Left renal cortex interstitium (tissue), 4 donors: Measurements from ENCODE around the gene FAM107A. TPM values are rescaled to one million over a fixed set of nuclear protein-coding genes. Genes with fewer than 3 reads are reported as not detected.

Source experiments
- DNase-seq, 4 donors: peaks; one replicate each; pipeline ENCODE4 v3.0.0-alpha.2; 2013; ENCODE audit warnings: low read depth in 4 of 4, low spot score in 2 of 4, missing footprints in 1 of 4
- polyA plus RNA-seq, 4 donors: library from polyadenylated mRNA; unstranded; fragments of 120-200 nt; gene quantifications; one replicate each; pipeline ENCODE4 v1.2.1, GENCODE V29; 2013; ENCODE audit not compliant: insufficient read length in 4 of 4

FAM107A gene, protein sequence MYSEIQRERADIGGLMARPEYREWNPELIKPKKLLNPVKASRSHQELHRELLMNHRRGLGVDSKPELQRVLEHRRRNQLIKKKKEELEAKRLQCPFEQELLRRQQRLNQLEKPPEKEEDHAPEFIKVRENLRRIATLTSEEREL
- 1 to 10 TPM; 3.7 to 7.4 (median 5.4) TPM for polyA plus RNA-seq

DNA sequence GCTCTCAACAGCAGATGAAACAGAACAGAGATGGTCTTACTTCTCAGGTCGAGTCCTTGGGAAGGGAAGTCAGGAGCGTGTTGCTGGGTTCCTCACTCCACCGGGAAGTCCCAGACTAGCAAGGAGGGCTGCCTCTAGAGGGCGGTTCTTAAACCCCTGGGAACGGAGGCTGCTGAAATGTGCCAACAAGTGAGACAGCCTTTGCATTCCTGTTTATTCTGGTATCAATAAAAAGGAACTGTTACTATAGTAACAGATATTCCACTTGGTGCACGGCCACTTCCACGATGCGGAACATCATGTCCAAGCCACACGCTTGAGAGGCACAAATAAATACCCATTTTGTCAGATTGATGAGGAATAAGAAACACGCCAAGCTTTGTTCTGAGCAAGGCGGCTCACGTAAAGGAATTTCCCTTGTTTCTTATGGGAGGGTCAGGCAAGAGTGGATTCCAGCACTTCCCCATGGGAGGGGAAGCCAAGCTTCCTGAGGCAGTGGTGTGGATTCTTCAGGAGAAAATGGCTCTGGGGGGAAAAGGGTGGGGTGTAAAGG lies at the start of gene FAM107A:
TSS of gene FAM107A (minus strand) at position 123 of the 553 bp plus-strand sequence. CDS start 7,531 bp downstream, outside the sequence.
- DNase-seq: no peak

DNA sequence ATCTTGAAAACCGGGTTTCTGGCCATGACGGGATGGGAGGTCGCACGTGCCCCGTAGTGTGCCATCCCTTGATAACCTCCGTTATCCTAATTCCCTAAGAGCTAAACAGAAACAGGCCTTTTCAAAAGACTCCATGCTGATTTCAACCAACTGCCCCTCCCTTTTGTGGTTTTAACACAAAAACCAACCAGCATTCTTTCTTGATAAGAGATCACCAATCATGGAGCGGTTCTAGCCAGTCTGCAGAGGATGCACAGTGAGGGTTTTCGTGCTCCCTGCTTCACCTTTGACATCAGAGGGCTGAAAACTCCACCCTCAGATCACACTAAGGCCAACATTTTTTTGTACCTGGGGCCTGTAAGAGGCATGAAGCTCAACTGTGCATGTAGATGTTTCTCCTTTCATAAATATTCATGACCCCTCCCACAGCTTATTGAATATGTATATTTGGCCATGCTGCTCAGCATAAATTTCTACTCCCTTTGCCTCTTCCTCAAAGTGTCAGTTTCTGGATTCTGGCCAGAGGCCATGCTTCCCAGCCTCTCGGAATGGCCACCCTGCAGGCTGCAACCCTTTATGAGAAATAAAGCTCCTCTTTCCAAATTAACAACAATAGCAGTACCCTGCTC lies 48.1 kb upstream of the FAM107A start:
- DNase-seq: no peak

DNA sequence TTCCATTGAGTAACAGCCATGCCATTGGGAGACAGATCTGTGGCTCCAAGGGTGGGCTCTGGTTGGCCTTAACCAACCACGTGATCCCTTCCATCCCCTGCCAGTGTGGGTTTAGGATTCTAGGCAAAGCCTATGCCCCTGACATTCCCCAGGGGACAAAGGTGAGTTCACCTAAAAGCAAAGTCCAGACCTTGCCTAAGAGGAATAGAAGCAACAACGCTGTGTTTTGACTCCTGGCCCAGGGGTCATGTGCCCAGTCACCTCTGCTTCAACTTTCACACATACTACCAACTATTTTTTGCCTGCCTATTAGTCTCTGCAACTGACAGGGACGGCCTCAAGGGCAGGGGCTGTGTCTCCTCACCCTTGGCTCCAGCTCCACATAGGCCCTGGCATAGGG lies 47.4 kb upstream of the FAM107A start:
- DNase-seq: no peak

- DNase-seq: no peak
Measured at GRCh38 chr3:58623961-58624360, 46.8 kb upstream of the FAM107A start.

- no peak for DNase-seq
Measured at GRCh38 chr3:58623478-58623877, 46.3 kb upstream of the FAM107A start.

- DNase-seq: no peak
Measured at GRCh38 chr3:58622892-58623291, 45.7 kb upstream of the FAM107A start.

DNA sequence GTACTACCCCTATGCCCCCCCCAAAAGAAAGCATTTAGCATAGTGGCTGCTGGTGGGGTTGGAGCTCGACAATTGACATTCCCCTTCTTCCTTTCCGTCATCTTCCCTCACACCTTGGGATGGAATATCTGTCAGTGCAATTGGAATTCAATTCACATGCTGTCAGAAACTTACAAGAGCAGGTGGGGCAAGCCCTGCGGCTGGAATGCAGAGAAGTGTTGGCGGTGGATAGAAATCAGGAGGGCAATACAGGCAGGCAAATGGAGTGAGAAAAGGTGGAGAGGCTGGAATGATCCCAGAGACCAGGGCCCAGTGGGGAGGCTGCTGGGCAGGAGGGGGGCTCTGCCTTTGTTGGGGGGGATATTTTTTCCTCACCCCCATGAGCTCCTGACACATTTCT lies 45.2 kb upstream of the FAM107A start:
- no peak for DNase-seq

GRCh38 chr3:58621086-58621830 lies 44.1 kb upstream of the FAM107A start:
- no peak for DNase-seq

DNA sequence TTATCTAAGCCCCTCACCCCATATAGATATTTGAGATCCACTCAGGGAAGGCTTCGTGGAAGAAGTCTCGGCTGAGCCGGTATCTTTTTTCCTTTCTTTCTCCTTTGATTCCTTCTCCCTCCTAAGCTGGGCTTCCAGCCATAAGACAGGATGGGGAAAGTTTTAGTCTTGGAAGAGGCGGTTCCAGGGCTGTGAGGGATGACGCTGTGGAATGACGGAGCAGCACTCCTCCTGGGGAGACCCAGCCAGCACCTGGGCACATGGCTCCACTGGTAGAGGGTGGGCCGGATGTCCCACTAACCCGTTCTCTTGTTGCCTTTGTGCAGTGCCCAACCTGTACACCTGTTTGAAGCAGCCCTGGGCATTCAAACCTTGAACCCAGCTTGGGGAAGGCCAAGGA lies 43.2 kb upstream of the FAM107A start:
- no peak for DNase-seq

DNA sequence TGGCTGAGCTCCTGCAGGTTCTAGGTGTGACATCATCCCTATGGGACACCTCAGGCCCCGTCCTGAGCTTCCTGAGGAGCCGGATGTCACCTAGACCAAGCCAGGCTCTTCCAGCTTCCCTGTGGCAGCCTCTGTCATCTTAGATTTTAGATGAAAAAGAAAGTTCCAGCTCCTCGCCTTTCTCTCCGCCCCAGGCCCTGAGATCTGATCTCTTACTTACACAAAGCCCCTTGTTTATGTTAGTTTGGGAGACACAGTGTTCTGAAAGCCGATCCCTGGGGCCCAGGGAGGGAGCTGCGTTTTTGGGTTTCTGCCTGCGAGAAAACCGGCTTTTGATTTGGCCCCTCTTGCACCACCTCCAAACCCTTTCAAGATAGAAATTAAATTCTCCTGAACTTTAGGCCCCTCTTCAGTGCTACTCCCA lies 40.2 kb upstream of the FAM107A start:
- DNase-seq: peak in 2 of 4 donors; percentile 64 to 67

GRCh38 chr3:58613236-58614132 lies 36.3 kb upstream of the FAM107A start:
- DNase-seq: no peak

GRCh38 chr3:58612830-58613229 lies 35.6 kb upstream of the FAM107A start:
- DNase-seq: no peak

GRCh38 chr3:58609990-58610389 lies 32.8 kb upstream of the FAM107A start:
- DNase-seq: no peak

- DNase-seq: peak in 2 of 4 donors; percentile 35 to 65
Measured at GRCh38 chr3:58608648-58609047, 31.5 kb upstream of the FAM107A start.

DNA sequence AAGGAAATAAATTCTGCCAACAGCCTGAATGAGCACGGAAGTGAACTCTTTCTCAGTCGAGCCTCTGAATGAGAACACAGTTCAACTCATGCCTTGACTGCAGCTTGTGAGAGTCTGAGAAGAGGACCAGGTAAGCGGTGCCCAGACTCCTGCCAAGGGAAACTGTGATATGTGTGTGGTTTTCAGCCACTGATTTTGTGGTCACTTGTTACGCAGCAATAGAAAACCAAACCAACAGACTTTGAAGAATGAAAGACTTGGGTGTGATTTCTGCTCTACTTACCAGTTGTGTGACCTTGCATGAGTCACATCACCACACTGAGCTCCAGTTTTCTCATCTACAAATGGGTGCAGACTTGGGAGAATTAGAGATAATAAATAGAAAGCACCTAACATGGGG lies 30.6 kb upstream of the FAM107A start:
- DNase-seq: no peak

GRCh38 chr3:58606693-58607092 lies 29.5 kb upstream of the FAM107A start:
- DNase-seq: no peak

- DNase-seq: no peak
Measured at GRCh38 chr3:58604031-58604430, 26.8 kb upstream of the FAM107A start.

DNA sequence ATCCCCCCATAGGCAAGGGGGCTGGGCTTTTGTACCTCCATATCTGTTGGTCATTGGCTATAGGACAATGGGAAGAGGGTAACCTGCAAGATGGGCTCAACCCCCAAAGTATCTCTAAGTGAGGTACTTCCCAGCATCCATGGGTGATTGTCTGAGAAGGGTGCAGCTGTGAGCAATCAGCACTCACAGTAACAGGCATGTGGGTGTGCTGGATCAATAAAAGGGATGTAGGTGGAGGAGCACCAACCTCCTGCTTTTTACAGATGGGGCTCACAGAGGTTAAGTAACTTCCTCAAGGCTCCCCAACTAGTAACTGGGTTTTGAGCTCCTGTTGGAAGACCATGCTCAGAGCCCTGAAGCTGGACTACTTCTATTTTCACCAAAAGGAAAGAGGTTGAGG lies 26.4 kb upstream of the FAM107A start:
- DNase-seq: no peak

DNA sequence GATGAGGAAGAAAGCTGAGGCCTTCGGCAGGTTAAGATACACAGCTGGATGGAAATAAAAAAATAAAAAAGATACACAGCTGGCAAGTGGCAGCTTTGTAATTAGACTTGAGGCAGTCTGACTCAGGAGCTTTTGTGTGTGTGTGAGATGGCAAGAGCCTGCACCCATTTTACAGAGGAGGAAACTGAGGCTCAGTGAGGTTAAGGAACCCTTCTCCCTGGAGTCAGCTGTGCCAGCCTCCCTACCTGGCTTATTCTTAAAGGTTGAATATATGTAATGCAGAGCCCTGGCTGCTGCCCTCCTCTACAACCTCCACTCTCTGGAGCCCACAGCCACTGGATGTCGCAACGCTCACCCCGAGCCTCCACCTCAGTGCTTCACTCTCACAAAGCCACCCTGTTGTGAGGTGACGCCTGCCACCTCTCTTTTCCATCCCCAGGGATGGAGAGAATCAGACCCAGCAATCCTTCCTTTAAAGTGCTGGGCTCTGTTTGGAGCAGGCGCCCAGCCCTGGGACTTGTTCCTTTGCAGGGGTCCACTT lies 20.6 kb upstream of the FAM107A start:
- DNase-seq: no peak

- DNase-seq: no peak
Measured at GRCh38 chr3:58596834-58597518, 19.8 kb upstream of the FAM107A start.
